HG03378 (cell line): Measurements from ENCODE around the gene CYP4F22.
"Not testable (repeated sequence)": the region's sequence is repeated elsewhere in the genome, so short reads cannot be mapped to it uniquely, and the experiment has no call there.

Experiments
- ATAC-seq: cut with Tn5 transposase; IDR thresholded peaks from one replicate; pipeline ENCODE4 v1.9.1; 2021; ENCODE audit warnings: mild to moderate bottlenecking, moderate library complexity; ENCODE audit not compliant: unreplicated experiment

Gene CYP4F22

DNA sequence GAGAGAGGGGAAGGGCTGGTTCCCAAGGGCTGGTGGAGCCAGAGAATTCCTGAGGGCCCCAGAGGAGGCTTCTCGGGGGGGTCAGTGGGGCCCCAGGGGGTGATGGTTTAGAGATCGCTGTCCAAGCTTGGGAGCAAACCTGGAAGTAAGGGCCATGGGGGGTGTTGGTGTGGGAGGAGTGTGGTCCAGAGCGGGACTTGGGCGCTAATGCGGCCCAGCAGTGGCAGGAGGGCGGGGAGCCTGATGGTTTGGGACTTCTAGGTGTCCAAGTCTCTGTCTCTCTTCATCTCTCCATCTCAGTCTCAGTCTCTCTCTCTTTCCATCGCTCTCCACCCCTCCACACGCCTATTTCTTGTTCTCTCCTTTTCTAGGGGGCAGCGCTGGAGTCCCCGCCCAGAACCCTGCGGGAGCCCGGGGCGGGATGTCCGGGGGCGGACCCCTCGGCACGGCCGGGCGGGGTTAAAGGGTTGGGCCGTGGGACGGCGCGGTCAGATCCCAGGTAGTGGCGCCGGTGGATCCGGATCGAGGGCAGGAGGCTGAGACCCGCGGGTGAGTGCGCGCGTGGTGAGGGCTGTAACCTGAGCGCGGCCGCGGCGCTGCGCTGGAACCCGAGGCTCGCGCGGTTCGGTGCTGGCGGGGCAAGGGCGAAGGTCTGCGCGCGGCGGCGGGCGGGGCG, at the start of gene CYP4F22:
CYP4F22 (plus strand) TSS at position 491 of the 676 bp plus-strand sequence. CDS start 16,812 bp downstream, outside the sequence.
- ATAC-seq = no peak

DNA sequence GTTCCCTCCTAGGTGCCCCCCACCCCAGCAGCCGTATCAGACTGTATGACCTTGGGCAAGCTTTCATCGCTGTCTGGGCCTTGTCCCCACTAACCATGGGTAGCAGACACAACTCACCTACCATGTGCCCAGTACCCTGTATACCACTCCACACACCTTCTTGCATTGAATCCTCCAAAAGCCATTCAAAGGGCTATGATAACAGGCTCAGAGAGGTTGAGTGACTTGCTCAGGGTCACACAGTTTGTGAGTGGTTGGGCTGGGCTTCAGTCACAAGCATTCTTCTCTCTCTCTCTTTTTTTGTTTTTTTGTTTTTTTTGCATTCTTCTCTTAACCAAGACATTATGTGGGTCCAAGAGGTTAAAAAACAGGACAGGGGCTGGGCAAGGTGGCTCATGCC, 46.6 kb upstream of the CYP4F22 start:
- no peak for ATAC-seq

DNA sequence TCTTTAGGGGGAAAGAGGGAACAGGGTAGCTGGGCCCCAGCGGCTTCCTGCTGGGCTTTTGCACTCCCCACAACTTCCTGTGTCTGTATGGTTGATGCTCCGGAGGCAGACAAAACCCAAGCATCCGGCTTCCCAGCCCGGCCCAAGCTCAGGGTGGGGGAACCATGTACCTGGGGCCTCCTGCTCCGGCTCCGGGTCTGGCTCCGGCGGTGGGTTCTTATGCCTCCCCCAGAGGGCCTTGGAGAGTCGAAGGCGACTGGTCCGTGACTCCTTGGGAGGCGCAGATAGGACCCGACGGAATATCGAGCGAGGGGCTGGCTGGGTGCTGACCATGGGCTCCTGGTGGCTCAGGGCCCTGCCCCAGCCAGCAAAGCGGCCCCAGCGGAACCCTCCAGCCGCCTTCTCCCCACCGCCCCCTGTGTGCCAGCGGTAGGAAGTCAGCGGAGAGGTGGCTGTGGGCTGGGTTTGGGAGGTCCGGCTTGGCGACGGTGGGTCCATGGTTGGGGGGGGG, 44.4 kb upstream of the CYP4F22 start:
- ATAC-seq = no peak

DNA sequence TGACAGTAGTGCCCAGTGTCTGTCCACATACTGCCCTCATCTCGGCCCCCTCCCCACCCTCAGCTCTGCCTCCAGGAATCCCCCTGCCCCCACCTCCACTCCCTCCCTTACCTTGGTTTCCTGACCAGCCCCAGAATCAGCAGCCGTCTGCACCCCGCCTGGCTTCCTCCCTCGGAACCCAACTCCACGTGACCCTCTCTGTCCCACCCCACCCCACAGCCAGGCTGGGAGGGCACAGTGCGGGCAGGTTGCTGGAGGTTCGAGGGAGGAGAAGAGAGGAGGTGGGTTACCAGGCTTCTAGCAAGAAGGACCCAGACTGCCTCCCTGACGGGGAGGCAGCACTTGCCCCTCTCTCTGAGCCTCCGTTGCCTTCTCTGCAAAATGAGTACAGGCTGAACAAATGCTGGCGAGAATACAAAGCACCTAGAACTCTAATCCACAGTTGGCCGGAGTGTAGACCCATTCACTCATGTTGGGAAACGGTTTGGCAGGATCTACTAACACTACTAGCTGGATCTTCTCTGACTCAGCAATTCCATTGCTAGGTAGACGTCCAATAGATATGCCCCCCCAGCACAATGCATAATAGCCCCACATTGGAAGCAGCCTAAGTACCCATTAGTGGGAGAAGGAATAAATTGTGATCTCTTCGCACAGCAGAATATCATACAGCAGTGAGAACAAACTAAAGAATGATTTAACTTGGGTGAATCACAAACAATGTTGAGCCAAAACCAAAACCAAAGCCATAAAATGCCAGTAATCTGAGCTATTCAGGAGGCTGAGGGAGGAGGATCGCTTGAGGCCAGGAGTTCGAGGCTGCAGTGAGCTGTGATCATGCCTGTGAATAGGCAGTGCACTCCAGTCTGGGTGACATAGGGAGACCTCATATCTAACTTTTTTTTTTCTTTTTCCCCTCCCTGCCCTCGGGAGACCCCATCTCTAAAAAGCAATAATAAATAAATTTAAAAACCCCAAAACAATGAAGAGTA, 43.6 kb upstream of the CYP4F22 start, which contains the start of gene RASAL3:
RASAL3 (minus strand) TSS at position 151 of the 992 bp plus-strand sequence. CDS start 186 bp downstream, outside the sequence.
- ATAC-seq = no peak

DNA sequence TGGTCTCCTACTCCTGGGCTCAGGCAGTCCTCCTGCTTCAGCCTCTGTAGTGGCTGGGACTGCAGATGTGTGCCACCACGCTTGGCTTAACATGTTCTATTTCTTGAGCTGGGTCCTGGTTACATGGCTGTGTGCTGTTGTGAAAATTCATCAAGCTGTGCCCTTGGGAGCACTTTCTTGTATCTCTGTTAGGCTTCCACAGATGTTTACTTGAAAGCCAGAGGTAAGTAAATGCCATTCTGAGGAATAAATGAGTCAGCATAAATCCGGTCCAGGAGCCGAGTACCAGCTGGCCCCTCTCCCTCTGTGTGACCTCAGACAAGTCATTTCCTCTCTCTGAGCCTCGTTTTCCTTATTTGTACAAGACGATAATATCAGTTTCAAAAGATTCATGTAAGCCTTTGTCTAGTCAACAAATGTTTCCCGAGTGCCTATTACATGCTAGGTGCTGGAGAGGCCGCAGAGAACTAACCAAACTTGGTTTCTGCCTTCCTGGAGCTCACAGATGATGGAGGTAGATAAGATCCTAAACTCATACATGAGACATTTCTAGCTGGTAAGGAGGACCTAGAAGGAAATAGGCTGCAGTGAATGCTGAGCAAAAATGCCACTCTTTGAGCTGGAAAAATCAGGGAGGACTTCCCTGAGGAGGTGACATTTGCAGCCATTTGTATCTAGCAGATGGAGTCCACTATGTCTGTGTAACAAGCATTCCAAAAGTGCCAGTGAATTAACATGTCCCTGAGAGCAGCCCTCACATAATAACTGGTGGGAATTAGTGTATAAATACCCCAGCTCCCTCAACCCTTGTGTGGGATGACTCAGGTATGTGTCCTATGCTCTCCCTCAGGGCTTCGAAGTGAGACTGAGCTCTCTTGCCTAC, 41.2 kb upstream of the CYP4F22 start:
- ATAC-seq = peak; percentile 61

DNA sequence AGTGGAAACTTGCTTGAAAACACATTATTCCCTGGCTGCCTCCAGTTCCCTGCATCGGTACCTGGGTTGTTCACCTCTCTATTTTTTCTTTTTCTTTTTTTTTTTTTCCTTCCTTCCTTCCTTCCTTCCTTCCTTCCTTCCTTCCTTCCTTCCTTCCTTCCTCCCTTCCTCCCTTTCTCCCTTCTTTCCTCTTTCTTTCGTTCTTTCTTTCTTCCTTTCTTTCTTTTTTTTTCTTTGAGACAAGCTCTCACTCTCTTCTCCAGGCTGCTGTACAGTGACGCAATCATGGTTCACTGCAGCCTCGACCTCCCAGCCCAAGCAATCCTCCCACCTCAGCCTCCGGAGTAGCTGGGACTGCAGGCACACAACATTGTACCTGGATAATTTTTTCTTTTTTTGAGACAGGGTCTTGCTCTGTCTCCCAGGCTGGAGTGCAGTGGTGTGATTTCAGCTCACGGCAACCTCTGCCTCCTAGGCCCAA, 40.6 kb upstream of the CYP4F22 start:
- no peak for ATAC-seq

DNA sequence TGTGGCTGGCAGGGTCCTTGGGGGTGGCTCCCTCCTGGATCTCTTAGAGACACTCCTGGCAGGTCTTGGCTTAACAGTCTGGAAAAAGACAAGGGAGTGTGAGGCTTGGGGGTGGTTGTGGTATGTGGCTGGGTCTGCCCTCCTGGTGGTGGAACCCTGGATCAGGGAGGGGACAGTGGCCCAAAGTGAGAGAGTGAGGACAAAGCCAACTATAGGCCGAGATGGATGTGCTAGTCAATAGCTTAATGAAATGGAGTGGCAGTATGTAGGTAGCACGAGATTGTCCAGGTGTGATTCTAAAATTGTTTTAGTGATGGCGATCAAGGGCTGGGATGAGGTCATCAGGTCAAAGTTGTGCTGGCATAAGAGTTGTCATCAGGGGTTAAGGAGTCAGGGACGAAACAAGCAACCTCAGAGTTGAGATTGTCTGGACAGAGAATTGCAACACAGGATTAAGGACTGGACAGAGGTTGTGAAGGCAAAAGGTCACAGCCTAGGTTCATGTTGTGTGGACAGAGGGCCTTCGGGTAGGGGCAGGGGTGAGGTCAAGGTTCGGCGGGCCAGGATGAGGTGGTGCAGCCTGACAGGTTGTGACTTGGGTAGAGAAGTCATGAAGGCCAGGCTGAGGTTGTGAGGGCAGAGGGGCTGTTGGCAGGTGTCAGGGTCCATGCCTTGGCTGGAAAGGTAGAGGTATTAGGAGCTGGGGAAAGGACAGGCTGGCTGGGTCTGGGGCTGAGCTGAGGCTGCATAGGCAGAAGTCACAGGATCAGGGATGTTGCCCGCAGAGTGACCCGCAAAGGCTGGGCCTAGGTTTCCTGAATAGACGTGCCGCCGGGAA, 39.4 kb upstream of the CYP4F22 start:
- no peak for ATAC-seq

DNA sequence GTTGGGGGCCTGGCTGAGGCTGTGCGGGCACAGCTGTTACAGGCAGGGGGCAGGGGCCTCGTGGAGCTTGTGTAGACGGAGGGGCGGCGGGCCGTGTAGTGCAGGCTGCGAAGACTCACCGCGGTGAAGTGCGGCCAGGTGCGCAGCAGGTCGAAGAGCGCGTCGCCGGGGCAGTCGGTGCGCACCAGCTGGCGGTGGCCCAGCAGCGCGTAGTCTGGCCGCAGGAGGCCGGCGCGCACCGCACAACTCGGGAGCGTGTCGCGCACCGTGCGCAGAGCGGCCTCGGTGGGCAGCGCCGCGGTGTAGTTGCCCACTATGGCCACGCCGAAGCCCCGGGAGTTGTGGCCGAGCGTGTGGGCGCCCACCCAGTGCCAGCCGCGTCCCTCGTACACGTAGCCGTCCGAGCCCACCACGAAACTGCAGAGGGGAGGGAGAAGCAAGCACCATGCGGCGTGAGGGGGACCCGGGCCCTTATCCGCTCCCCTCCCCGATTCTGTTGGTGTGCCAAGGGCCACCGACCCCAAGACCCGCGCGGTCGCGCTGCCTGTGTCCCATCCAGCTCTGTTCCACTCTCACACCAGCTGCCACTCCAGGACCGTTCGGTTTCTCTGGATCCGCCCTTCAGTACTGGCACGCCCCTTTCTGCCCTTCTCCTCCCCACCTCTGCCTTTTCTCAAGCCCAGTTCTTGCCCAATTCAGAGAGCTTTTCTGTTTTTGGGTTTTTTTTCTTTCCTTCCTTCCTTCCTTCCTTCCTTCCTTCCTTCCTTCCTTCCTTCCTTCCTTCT, 38.6 kb upstream of the CYP4F22 start:
- no peak for ATAC-seq

DNA sequence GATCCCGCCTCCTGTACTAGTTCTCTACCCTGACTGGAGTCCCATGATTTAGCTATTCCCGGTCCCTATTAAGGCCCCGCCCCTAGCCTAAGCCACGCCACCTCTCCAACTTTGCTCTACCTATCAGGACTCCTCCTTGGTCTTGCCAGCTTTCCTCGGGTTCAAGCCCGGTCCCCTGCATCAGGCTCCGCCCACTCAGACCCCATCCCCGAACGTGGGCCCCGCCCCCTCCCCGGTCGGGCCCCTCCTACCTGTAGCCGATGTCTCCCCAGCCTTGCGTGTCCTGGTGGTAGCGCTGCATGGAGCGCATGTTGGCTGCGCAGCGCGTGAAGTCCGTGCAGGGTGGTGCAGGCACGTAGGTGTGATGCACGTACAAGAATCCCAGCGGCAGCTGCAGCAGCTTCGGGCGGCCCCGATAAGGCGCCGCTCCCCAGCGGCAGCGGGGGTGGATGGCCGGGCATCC, 36.7 kb upstream of the CYP4F22 start:
- no peak for ATAC-seq

DNA sequence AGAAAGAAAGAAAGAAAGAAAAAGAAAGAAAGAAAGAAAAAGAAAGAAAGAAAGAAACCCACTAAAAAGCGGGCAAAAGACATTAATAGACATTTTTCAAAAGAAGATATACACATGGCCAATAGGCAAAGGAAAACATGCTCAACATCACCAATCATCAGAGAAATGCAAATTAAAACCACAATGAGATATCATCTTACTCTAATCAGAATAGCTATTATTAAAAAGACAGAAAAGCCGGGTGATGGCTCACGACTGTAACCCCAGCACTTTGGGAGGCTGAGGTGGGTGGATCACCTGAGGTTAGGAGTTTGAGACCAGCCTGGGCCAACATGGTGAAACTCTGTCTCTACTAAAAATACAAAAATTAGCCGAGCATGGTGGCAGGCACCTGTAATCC, 34.5 kb upstream of the CYP4F22 start:
- not testable (repeated sequence) for ATAC-seq

DNA sequence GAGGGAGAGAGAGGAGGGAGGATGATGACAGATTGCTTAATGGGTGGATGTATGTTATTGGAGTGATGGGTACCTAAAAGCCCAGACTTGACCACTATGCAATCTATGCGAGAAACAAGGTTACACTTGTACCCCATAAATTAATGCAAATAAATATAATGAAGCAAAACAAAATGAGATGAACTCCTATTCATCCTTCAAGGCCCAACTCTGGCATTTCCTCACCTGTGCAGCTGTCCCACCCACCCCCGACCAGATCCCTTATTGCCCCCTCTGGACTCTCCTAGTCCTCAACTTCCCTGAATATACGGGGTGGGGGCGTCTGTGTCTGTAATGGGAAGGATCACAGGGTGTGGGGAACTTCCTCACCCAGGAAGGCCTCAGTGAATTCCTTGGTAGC, 33.2 kb upstream of the CYP4F22 start:
- ATAC-seq = no peak

DNA sequence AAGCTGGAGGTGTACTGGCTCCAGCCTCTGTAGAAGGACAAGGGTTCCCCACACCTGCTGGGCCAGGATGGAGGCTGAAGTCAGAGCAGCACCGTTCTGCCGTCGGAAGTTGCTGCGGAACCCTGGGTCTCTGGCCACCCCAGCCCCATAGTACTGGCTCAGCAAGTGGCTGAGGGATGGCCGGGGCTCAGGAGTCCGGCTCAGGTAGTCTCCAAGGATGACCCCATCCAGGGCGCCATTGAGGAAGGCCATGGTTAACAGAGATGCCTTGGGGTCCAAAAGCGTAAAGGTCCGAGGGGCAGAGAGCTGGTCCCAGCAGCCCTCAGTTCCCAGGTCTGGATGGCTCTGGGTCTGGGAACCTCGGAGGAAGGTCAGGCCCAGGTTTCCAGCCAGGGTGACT, 32.7 kb upstream of the CYP4F22 start:
- no peak for ATAC-seq

DNA sequence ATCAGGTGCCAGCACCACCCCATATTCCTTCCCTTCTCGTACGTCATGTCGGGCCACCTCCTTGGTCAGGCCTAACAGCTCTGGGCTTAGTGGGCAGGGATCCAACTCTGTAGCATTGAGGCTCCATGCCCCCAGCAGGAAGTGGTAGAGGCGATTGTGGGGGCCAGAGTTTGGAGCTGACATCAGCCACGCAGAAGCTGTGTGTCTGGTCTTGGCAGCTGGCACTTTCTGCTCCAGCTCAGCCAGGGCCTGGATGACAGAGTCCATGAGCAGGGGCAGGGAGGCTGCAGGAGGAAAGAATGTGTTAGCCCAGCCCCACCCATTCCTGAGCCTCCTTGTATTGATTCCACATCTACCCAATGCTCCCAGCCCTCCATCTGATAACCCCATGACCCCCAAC, 32.0 kb upstream of the CYP4F22 start:
- no peak for ATAC-seq

DNA sequence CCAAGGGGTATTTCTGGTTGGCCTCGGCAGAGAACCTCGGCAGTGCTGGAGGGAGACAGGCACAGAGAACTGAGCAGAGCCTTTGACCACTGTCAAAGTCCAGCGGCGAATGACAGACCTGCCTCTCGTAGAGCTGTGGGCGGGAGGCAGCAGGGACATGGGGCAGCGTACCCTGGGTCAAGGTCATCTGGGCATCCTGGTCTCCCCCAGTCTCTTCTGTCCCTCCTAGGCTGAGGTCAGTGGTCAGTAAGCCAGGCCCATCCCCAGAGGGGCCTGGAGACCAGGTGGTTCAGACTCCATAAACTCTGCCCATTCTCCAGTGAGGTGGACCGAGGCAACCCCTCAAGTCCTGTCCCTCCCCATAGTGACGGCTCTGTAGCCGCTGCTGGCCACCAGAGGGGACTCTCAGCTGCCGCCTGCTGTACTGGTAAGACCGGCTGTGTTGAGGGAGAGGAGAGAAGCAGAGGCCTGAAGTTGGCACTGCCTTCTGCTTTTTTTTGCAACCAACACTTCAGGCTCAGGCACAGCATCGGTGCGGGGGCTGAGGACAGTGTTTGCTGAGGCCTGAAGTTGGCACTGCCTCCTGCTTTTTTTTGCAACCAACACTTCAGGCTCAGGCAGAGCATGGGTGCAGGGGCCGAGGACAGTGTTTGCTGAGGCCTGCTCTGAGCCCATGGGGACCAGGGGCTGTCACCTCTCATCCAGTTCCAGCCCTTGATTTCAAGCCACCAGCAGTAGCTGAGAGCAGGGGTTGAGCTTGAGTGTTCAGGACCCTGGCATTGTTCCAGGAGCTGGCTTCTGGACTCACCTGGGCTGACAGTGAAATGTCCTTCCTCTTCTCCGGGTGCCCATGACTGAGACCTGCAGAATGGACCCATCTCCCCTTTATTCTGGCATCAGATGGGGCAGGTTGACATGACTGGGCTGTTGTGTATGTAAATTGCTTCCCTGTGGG, 28.7 kb upstream of the CYP4F22 start, which contains the start of gene PGLYRP2:
PGLYRP2 (minus strand) TSS at position 111 of the 955 bp plus-strand sequence. CDS start 130 bp downstream, outside the sequence.
- ATAC-seq = no peak

DNA sequence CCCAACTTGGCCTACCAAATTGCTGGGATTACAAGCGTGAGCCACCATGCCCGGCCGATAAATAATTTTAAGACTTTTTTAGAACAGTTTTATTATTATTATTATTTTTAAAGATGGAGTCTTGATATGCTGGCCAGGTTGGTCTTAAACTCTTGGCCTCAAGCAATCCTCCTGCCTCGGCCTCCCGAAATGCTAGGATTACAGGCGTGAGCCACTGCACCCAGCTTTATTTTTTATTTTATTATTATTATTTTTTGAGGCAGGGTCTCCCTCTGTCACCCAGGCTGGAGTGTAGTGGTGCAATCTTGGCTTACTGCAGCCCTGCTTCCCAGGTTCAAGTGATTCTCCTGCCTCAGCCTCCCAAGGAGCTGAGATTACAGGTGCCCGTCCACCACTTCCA, 27.3 kb upstream of the CYP4F22 start:
- not testable (repeated sequence) for ATAC-seq

DNA sequence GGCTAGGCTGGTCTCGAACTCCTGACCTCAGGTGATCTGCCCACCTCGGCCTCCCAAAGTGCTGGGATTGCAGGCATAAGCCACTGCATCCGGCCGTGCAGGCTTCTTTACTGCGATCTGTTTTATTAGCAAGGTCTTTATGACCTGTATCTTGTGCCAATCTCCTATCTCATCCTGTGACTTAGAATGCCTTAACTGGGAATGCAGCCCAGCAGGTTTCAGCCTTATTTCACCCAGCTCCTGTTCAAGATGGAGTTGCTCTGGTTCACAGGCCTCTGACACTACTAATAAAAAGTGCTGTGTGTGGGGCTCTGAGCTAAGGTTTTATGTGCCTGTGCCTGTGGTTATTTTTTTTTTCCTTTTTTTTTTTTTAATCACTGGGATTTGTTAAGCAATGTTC, 22.6 kb upstream of the CYP4F22 start:
- ATAC-seq = not testable (repeated sequence)

DNA sequence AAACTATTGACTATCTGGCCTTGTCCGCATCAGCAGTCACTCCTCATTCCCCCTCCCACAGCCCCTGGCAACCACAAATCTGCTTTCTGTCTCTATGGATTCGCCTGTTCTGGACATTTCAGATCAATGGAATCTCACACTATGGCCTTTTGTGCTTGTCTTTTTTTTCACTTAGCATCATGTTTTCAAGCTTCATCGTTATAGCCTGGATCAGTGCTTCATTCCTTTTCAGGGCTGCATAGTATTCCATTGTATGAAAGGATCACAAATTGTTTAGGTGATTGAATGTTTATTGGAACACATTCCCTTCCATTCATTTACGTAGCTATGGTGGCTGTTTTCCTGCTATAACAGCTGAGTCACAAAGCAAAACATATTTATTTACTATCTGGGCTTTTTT, 21.3 kb upstream of the CYP4F22 start:
- no peak for ATAC-seq
